Astrocyte (in vitro differentiated cells and primary cell): ENCODE results near the gene SFTPB. TPM values are rescaled to one million over a fixed set of nuclear protein-coding genes. Genes with fewer than 3 reads are reported as not detected.

Experiments
- DNase-seq: peaks from one replicate; pipeline ENCODE4 v3.0.0-alpha.2; 2010; ENCODE audit warnings: low read depth
- FAIRE-seq: peaks from 2 replicates; lab custom pipeline; 2011; peaks lifted over from hg19 to GRCh38; lab: Jason Lieb, UNC
- H2AFZ ChIP-seq: 2 replicates; pipeline ENCODE4 v1.6.0; 2012; ENCODE audit warnings: low read depth, low read length, inconsistent platforms
- H3K27ac ChIP-seq: 2 replicates; pipeline ENCODE4 v1.5.1; 2011; ENCODE audit warnings: low read depth, low read length, inconsistent platforms
- H3K27me3 ChIP-seq: 2 replicates; pipeline ENCODE4 v1.6.0; 2011; ENCODE audit warnings: low read length, inconsistent platforms; ENCODE audit not compliant: insufficient read depth
- H3K36me3 ChIP-seq: 2 replicates; pipeline ENCODE4 v1.5.1; 2011; ENCODE audit warnings: low read length, inconsistent platforms; ENCODE audit not compliant: insufficient read depth
- H3K4me1 ChIP-seq: 2 replicates; pipeline ENCODE4 v1.5.1; 2011; ENCODE audit warnings: low read length, inconsistent platforms; ENCODE audit not compliant: insufficient read depth
- H3K4me2 ChIP-seq: 2 replicates; pipeline ENCODE4 v1.6.0; 2012; ENCODE audit warnings: low read length, inconsistent platforms
- H3K4me3 ChIP-seq: 2 replicates; pipeline ENCODE4 v1.5.1; 2011; ENCODE audit warnings: low read depth, mild to moderate bottlenecking, low read length, inconsistent platforms; ENCODE audit not compliant: insufficient read depth
- H3K79me2 ChIP-seq: 2 replicates; pipeline ENCODE4 v1.6.0; 2012; ENCODE audit warnings: mild to moderate bottlenecking, low read length, inconsistent platforms; ENCODE audit not compliant: insufficient read depth
- H3K9ac ChIP-seq: 2 replicates; pipeline ENCODE4 v1.6.0; 2012; ENCODE audit warnings: mild to moderate bottlenecking, low read length, inconsistent platforms
- H3K9me3 ChIP-seq: 2 replicates; pipeline ENCODE4 v1.5.1; 2012; ENCODE audit warnings: low read depth, mild to moderate bottlenecking, low read length, inconsistent platforms; ENCODE audit not compliant: insufficient read depth
- H4K20me1 ChIP-seq: 2 replicates; pipeline ENCODE4 v1.6.0; 2012; ENCODE audit warnings: low read length, inconsistent platforms; ENCODE audit not compliant: insufficient read depth
- H3K27ac Mint-ChIP-seq: one replicate; pipeline ENCODE4 v1.8.0; 2021; ENCODE audit warnings: mild to moderate bottlenecking, mixed read lengths; ENCODE audit not compliant: unreplicated experiment
- H3K27me3 Mint-ChIP-seq: one replicate; pipeline ENCODE4 v1.8.0; 2021; ENCODE audit warnings: low read depth, mixed read lengths; ENCODE audit not compliant: unreplicated experiment
- H3K36me3 Mint-ChIP-seq: one replicate; pipeline ENCODE4 v1.8.0; 2021; ENCODE audit warnings: low read depth, mixed read lengths; ENCODE audit not compliant: unreplicated experiment
- H3K4me1 Mint-ChIP-seq: one replicate; pipeline ENCODE4 v1.8.0; 2021; ENCODE audit warnings: low read depth, mixed read lengths; ENCODE audit not compliant: unreplicated experiment
- H3K4me3 Mint-ChIP-seq: one replicate; pipeline ENCODE4 v1.8.0; 2021; ENCODE audit warnings: mild to moderate bottlenecking, moderate library complexity, mixed read lengths; ENCODE audit not compliant: unreplicated experiment
- H3K9me3 Mint-ChIP-seq: one replicate; pipeline ENCODE4 v1.8.0; 2021; ENCODE audit warnings: mild to moderate bottlenecking, mixed read lengths; ENCODE audit not compliant: unreplicated experiment
- CTCF ChIP-seq: IDR thresholded peaks from 2 replicates; pipeline ENCODE4 v1.5.1; 2011; ENCODE audit warnings: low read depth, mild to moderate bottlenecking, inconsistent platforms, low read length, moderate library complexity; ENCODE audit not compliant: insufficient read depth
- EZH2 ChIP-seq: IDR thresholded peaks from 2 replicates; pipeline ENCODE4 v1.6.1; 2012; ENCODE audit warnings: mild to moderate bottlenecking, low read length, inconsistent platforms; ENCODE audit not compliant: insufficient read depth
- total RNA-seq: library from RNA; stranded (reverse); gene quantifications from 2 replicates; pipeline ENCODE4 v1.2.1, GENCODE V29; 2021

The SFTPB gene
- total RNA-seq, 1 donor from 2014 or later = not detected

GRCh38 chr2:85695691-85696668, 28.0 kb upstream of the SFTPB start:
- H3K27ac ChIP-seq = no peak overlapping the region
- no peak overlapping the region for H3K4me2 ChIP-seq
- no peaks in the 10 kb centered on the region for H3K9me3 Mint-ChIP-seq
- H3K4me1 ChIP-seq = peaks cover under 1% of the 10 kb centered on the region
- FAIRE-seq (no peak), DNase-seq (no peak)
- no peak overlapping the region for H3K27ac Mint-ChIP-seq
- peaks cover 33% of the 10 kb centered on the region for H3K27me3 Mint-ChIP-seq
- H3K9me3 ChIP-seq = no peaks in the 10 kb centered on the region
- no peak overlapping the region for H3K9ac ChIP-seq
- H3K4me3 Mint-ChIP-seq = no peak overlapping the region
- peaks cover 7% of the 10 kb centered on the region for H3K27me3 ChIP-seq
- H3K4me3 ChIP-seq = no peak overlapping the region
- H3K4me1 Mint-ChIP-seq = peaks cover 13% of the 10 kb centered on the region
- H4K20me1 ChIP-seq = no peaks in the 10 kb centered on the region
- H2AFZ ChIP-seq = no peak overlapping the region
- H3K79me2 ChIP-seq = no peaks in the 10 kb centered on the region
- H3K36me3 Mint-ChIP-seq = no peaks in the 10 kb centered on the region
- no peaks in the 10 kb centered on the region for H3K36me3 ChIP-seq
- TF ChIP-seq EZH2 (no peak), CTCF (no peak)

GRCh38 chr2:85695121-85695520, 27.1 kb upstream of the SFTPB start:
- no peak overlapping the region for H2AFZ ChIP-seq
- H3K27me3 ChIP-seq = peaks cover 7% of the 10 kb centered on the region
- H3K9me3 ChIP-seq = no peaks in the 10 kb centered on the region
- no peaks in the 10 kb centered on the region for H3K36me3 ChIP-seq
- H3K4me1 ChIP-seq = no peaks in the 10 kb centered on the region
- H3K9ac ChIP-seq = no peak overlapping the region
- DNase-seq (no peak), FAIRE-seq (no peak)
- H3K27ac Mint-ChIP-seq = no peak overlapping the region
- TF ChIP-seq CTCF (no peak), EZH2 (no peak)
- H3K36me3 Mint-ChIP-seq = no peaks in the 10 kb centered on the region
- peaks cover 13% of the 10 kb centered on the region for H3K4me1 Mint-ChIP-seq
- H3K79me2 ChIP-seq = no peaks in the 10 kb centered on the region
- no peaks in the 10 kb centered on the region for H3K9me3 Mint-ChIP-seq
- H3K4me2 ChIP-seq = no peak overlapping the region
- H3K27me3 Mint-ChIP-seq = peaks cover 33% of the 10 kb centered on the region
- H3K4me3 Mint-ChIP-seq = no peak overlapping the region
- H3K27ac ChIP-seq = no peak overlapping the region
- no peaks in the 10 kb centered on the region for H4K20me1 ChIP-seq
- H3K4me3 ChIP-seq = no peak overlapping the region
